ENCODE results near the gene NUDC. TPM values are rescaled to one million over a fixed set of nuclear protein-coding genes. Genes with fewer than 3 reads are reported as not detected.
"Not testable (repeated sequence)": the region's sequence is repeated elsewhere in the genome, so short reads cannot be mapped to it uniquely, and the experiment has no call there.

The NUDC gene
- 96.2 and 153 TPM in 2 replicates for polyA plus RNA-seq (2012; rRNA removed)
- 144 and 146 TPM in 2 replicates for polyA plus RNA-seq (2012; cell fraction: cytosol; rRNA removed)
- polyA plus RNA-seq (2012; cell fraction: nucleus; rRNA removed), result 71.1 and 79.5 TPM in 2 replicates

GRCh38 chr1:26921540-26922430 lies at the start of gene NUDC:
Gene NUDC, plus strand, starts transcription at chr1:26921743. Its CDS starts 106 bp downstream, at chr1:26921849.
- peak; percentile 96 for DNase-seq
- H3K36me3 ChIP-seq (replicated peaks in 1 of 2; ENCODE audit: control insufficient read depth in 1 of 2, insufficient read depth in 2 of 2, low read length in 1 of 2), result peaks cover 17 to 23% of the 10 kb centered on the region in 2 experiments
- ChIA-PET POLR2A (interaction anchor here (0.6 to 1.4 kb wide), 3 partner anchors 22 to 218 kb away, joined by 4 to 7 read pairs (median 4); partner anchors contain the start of genes GPATCH3 and GPN2), CTCF (interaction anchor here (1.0 kb wide), 1 partner anchor 32 kb away, joined by 3 read pairs; the partner anchor contains the start of gene GPN2)
- peak within 1 kb of the TSS; percentile 69 to 80 for H3K4me3 ChIP-seq (ENCODE audit: low read depth in 2 of 2, low read length in 1 of 2)
- peak within 1 kb of the TSS; percentile 90 for H3K9ac ChIP-seq
- H3K9me2 ChIP-seq, result no peaks in the 10 kb centered on the region
- peaks cover 13 to 16% of the 10 kb centered on the region in 2 experiments; a peak in 1 of 4 replicates for H3K4me1 ChIP-seq (ENCODE audit: control insufficient read depth in 1 of 2, insufficient read depth in 2 of 2, low read depth in 1 of 2, low read length in 1 of 2)
- peaks cover 43% of the 10 kb centered on the region for H3K79me2 ChIP-seq (ENCODE audit: insufficient read depth)
- WGBS (ENCODE audit: low lambda C conversion rate), result 4% methylated on average over 47 of the region's 83 CpGs
- peaks cover 12% of the 10 kb centered on the region; the same call in 1 of the 2 replicates for H4K20me1 ChIP-seq (ENCODE audit: insufficient read depth)
- H2AFZ ChIP-seq (ENCODE audit: low read depth), result peak within 1 kb of the TSS; percentile 92
- H3K9me3 ChIP-seq, result no peaks in the 10 kb centered on the region
- TF ChIP-seq GABPA (IDR thresholded peaks at IDR 0.05; ENCODE audit: low read depth) (peak; percentile 94), PBX3 (IDR thresholded peaks at IDR 0.05) (peak; percentile 95), ELF1 (IDR thresholded peaks at IDR 0.05) (peak; percentile 56), CHD2 (IDR thresholded peaks at IDR 0.05; ENCODE audit: low read length, partially characterized antibody) (peak; percentile 51), NRF1 (IDR thresholded peaks at IDR 0.05; ENCODE audit: low read depth, low read length) (peak; percentile 64), NFIC (IDR thresholded peaks at IDR 0.05; ENCODE audit: borderline replicate concordance) (no peak), REST (IDR thresholded peaks at IDR 0.05; ENCODE audit: low read depth, low read length) (no peak), MXI1 (IDR thresholded peaks at IDR 0.05; ENCODE audit: low read depth, low read length) (peak; percentile 54; the same call in 1 of the 2 replicates), POLR2AphosphoS5 (IDR thresholded peaks at IDR 0.05; ENCODE audit: low read depth, low read length) (peak; percentile 81), SIN3A (IDR thresholded peaks at IDR 0.05; ENCODE audit: borderline replicate concordance, low read depth, low read length) (0 out of 2 replicates have a peak, but pooled peaks have one; percentile 46), SMC3 (IDR thresholded peaks at IDR 0.05; ENCODE audit: low read depth, low read length) (no peak), TAF1 (IDR thresholded peaks at IDR 0.05; ENCODE audit: borderline replicate concordance, low read depth, low read length) (peak; percentile 63; the same call in 1 of the 2 replicates), RFX5 (IDR thresholded peaks at IDR 0.05; ENCODE audit: low read length) (0 out of 2 replicates have a peak, but pooled peaks have one; percentile 31), MAX (IDR thresholded peaks at IDR 0.05; ENCODE audit: low read depth) (peak; percentile 80)
- H3K27me3 ChIP-seq (ENCODE audit: insufficient read depth), result no peaks in the 10 kb centered on the region
- H3K27ac ChIP-seq (ENCODE audit: low read depth in 2 of 2, low read length in 1 of 2), result peak within 1 kb of the TSS; percentile 76 to 78
- H3F3A ChIP-seq (replicated peaks; ENCODE audit: insufficient read depth), result no peaks in the 10 kb centered on the region
- peak within 1 kb of the TSS; percentile 93 for H3K4me2 ChIP-seq

- POLR2A ChIA-PET, result interaction anchor here (1.7 kb wide), 1 partner anchor 17 kb away, joined by 3 read pairs; the partner anchor contains the start of gene GPN2
- H3K4me1 ChIP-seq (ENCODE audit: control insufficient read depth in 1 of 2, insufficient read depth in 2 of 2, low read depth in 1 of 2, low read length in 1 of 2); H3K27ac ChIP-seq (ENCODE audit: low read depth in 2 of 2, low read length in 1 of 2); H4K20me1 ChIP-seq (ENCODE audit: insufficient read depth); H3K9ac ChIP-seq; H3F3A ChIP-seq (replicated peaks; ENCODE audit: insufficient read depth); DNase-seq; H3K4me2 ChIP-seq; H3K27me3 ChIP-seq (ENCODE audit: insufficient read depth); H3K9me2 ChIP-seq; H3K4me3 ChIP-seq (ENCODE audit: low read depth in 2 of 2, low read length in 1 of 2); H3K9me3 ChIP-seq; H2AFZ ChIP-seq (ENCODE audit: low read depth); H3K79me2 ChIP-seq (ENCODE audit: insufficient read depth): not testable (repeated sequence)
- CTCF ChIA-PET, result interaction anchor here (0.7 to 1.3 kb wide), 2 partner anchors 24 to 39 kb away, joined by 3 read pairs; no protein-coding TSS in a partner anchor
- peaks cover 16 to 20% of the 10 kb centered on the region in 2 experiments for H3K36me3 ChIP-seq (replicated peaks in 1 of 2; ENCODE audit: control insufficient read depth in 1 of 2, insufficient read depth in 2 of 2, low read length in 1 of 2)
- 21% methylated on average over 2 of the region's 2 CpGs for WGBS (ENCODE audit: low lambda C conversion rate)
These were observed 48.4 kb upstream of the NUDC start for GRCh38 chr1:26873097-26873496.

Data from SK-N-SH (cell line).